Measurements from ENCODE around the gene TSEN54. TPM values are rescaled to one million over a fixed set of nuclear protein-coding genes. Genes with fewer than 3 reads are reported as not detected.

Gene TSEN54
- total and polyA plus RNA-seq, 2 experiments from 2014 or later: 45.9 to 62.5 TPM

DNA sequence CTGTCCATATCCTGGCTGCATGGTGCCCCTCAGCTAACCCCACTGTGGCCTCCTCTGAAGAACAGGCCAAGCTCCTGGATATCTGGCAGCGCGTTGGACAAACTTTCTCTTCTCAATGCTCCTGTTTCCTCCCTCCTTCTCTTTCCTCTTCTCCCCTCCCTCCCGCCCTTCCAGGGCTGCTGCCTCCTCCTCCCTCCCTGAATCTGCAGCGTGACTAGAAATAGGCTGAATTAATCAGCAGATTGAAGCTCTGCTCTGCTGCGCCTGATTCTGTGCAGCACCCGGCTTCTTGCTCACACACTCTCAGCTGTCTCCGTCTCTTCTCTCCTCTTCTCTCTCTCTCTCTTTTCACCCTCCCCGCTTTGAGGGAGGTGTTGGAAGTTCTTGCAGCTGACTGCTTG lies 40.1 kb upstream of the TSEN54 start:
- H3K4me3 Mint-ChIP-seq: no peak overlapping the region
- H3K27ac Mint-ChIP-seq: no peak overlapping the region
- ATAC-seq (no peak), DNase-seq (ENCODE audit: low spot score) (no peak)
- no peaks in the 10 kb centered on the region for H3K9me3 Mint-ChIP-seq
- no peak overlapping the region for H3K4me3 ChIP-seq
- peaks cover 15% of the 10 kb centered on the region for H3K27me3 Mint-ChIP-seq (ENCODE audit: insufficient read depth, low read depth, poor library complexity)
- peaks cover 5% of the 10 kb centered on the region; the same call in 1 of the 2 replicates for H3K4me1 ChIP-seq (ENCODE audit: insufficient read depth)
- no peaks in the 10 kb centered on the region for H3K36me3 ChIP-seq (ENCODE audit: insufficient read depth)
- peaks cover 7% of the 10 kb centered on the region for H3K4me1 Mint-ChIP-seq
- H3K9me2 ChIP-seq (ENCODE audit: insufficient read depth): no peaks in the 10 kb centered on the region
- H4K20me1 ChIP-seq (replicated peaks; ENCODE audit: insufficient read depth): no peaks in the 10 kb centered on the region; the same call in 1 of the 2 replicates
- TF ChIP-seq, protein P1, sequence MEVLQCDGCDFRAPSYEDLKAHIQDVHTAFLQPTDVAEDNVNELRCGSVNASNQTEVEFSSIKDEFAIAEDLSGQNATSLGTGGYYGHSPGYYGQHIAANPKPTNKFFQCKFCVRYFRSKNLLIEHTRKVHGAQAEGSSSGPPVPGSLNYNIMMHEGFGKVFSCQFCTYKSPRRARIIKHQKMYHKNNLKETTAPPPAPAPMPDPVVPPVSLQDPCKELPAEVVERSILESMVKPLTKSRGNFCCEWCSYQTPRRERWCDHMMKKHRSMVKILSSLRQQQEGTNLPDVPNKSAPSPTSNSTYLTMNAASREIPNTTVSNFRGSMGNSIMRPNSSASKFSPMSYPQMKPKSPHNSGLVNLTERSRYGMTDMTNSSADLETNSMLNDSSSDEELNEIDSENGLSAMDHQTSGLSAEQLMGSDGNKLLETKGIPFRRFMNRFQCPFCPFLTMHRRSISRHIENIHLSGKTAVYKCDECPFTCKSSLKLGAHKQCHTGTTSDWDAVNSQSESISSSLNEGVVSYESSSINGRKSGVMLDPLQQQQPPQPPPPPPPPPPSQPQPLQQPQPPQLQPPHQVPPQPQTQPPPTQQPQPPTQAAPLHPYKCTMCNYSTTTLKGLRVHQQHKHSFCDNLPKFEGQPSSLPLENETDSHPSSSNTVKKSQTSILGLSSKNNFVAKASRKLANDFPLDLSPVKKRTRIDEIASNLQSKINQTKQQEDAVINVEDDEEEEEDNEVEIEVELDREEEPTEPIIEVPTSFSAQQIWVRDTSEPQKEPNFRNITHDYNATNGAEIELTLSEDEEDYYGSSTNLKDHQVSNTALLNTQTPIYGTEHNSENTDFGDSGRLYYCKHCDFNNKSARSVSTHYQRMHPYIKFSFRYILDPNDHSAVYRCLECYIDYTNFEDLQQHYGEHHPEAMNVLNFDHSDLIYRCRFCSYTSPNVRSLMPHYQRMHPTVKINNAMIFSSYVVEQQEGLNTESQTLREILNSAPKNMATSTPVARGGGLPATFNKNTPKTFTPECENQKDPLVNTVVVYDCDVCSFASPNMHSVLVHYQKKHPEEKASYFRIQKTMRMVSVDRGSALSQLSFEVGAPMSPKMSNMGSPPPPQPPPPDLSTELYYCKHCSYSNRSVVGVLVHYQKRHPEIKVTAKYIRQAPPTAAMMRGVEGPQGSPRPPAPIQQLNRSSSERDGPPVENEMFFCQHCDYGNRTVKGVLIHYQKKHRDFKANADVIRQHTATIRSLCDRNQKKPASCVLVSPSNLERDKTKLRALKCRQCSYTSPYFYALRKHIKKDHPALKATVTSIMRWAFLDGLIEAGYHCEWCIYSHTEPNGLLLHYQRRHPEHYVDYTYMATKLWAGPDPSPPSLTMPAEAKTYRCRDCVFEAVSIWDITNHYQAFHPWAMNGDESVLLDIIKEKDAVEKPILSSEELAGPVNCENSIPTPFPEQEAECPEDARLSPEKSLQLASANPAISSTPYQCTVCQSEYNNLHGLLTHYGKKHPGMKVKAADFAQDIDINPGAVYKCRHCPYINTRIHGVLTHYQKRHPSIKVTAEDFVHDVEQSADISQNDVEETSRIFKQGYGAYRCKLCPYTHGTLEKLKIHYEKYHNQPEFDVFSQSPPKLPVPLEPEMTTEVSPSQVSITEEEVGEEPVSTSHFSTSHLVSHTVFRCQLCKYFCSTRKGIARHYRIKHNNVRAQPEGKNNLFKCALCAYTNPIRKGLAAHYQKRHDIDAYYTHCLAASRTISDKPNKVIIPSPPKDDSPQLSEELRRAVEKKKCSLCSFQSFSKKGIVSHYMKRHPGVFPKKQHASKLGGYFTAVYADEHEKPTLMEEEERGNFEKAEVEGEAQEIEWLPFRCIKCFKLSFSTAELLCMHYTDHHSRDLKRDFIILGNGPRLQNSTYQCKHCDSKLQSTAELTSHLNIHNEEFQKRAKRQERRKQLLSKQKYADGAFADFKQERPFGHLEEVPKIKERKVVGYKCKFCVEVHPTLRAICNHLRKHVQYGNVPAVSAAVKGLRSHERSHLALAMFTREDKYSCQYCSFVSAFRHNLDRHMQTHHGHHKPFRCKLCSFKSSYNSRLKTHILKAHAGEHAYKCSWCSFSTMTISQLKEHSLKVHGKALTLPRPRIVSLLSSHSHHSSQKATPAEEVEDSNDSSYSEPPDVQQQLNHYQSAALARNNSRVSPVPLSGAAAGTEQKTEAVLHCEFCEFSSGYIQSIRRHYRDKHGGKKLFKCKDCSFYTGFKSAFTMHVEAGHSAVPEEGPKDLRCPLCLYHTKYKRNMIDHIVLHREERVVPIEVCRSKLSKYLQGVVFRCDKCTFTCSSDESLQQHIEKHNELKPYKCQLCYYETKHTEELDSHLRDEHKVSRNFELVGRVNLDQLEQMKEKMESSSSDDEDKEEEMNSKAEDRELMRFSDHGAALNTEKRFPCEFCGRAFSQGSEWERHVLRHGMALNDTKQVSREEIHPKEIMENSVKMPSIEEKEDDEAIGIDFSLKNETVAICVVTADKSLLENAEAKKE (CRISPR knock-in tag; IDR thresholded peaks at IDR 0.05): no peak
- TF ChIP-seq STAT1 (IDR thresholded peaks at IDR 0.05; ENCODE audit: unreplicated experiment): no peak
- TF ChIP-seq, protein P2, sequence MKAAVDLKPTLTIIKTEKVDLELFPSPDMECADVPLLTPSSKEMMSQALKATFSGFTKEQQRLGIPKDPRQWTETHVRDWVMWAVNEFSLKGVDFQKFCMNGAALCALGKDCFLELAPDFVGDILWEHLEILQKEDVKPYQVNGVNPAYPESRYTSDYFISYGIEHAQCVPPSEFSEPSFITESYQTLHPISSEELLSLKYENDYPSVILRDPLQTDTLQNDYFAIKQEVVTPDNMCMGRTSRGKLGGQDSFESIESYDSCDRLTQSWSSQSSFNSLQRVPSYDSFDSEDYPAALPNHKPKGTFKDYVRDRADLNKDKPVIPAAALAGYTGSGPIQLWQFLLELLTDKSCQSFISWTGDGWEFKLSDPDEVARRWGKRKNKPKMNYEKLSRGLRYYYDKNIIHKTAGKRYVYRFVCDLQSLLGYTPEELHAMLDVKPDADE (IDR thresholded peaks at IDR 0.05): no peak
- H2AFZ ChIP-seq: no peak overlapping the region
- no peaks in the 10 kb centered on the region for H3K27me3 ChIP-seq (ENCODE audit: insufficient read depth)
- no peaks in the 10 kb centered on the region for H3F3A ChIP-seq (replicated peaks; ENCODE audit: low read depth)
- H3K4me2 ChIP-seq: no peak overlapping the region
- no peak overlapping the region for H3K27ac ChIP-seq (ENCODE audit: low read depth)
- no peaks in the 10 kb centered on the region for H3K79me2 ChIP-seq (replicated peaks; ENCODE audit: insufficient read depth)
- peaks cover 11% of the 10 kb centered on the region; the same call in 2 of the 3 replicates for H3K36me3 Mint-ChIP-seq (ENCODE audit: low read depth)

All from GM23338 (cell line).